Smooth muscle cell of the brain vasculature (primary cell): ENCODE data around the gene WIPF3.
A peak's percentile ranks its signal among the peaks of the same experiment; 100 is the strongest.
"Not testable (repeated sequence)": the region's sequence is repeated elsewhere in the genome, so short reads cannot be mapped to it uniquely, and the experiment has no call there.

ENCODE experiments used
- DNase-seq: peaks from one replicate; pipeline ENCODE4 v3.0.0-alpha.2; 2012; ENCODE audit warnings: low read depth, low spot score

WIPF3 gene

GRCh38 chr7:29878081-29878688, 71.9 kb downstream of the WIPF3 start:
- DNase-seq: peak; percentile 31

GRCh38 chr7:29879609-29880008, 73.3 kb downstream of the WIPF3 start:
- DNase-seq: peak; percentile 57

GRCh38 chr7:29881724-29882123, 75.4 kb downstream of the WIPF3 start:
- DNase-seq: no peak

DNA sequence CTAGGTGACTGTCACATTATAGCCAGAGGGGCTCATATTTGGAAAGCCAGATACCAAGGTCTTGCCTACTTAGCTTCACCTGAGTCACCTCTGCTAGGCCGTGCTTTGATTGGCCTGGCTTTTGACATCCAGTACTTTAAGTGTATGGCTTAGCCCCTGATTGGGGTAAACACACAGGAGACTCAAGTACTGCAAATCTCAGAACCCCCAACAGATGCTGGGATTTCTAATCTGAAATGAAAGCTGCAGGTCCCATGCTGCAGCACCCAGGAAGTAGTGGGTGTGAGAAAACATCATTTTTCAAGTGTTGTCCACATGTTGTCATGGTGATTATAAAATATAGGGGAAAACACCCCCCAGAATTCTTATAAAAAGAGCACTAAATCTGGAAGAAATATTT, 76.2 kb downstream of the WIPF3 start:
- DNase-seq: no peak

GRCh38 chr7:29883462-29884398, 77.4 kb downstream of the WIPF3 start:
- no peak for DNase-seq

DNA sequence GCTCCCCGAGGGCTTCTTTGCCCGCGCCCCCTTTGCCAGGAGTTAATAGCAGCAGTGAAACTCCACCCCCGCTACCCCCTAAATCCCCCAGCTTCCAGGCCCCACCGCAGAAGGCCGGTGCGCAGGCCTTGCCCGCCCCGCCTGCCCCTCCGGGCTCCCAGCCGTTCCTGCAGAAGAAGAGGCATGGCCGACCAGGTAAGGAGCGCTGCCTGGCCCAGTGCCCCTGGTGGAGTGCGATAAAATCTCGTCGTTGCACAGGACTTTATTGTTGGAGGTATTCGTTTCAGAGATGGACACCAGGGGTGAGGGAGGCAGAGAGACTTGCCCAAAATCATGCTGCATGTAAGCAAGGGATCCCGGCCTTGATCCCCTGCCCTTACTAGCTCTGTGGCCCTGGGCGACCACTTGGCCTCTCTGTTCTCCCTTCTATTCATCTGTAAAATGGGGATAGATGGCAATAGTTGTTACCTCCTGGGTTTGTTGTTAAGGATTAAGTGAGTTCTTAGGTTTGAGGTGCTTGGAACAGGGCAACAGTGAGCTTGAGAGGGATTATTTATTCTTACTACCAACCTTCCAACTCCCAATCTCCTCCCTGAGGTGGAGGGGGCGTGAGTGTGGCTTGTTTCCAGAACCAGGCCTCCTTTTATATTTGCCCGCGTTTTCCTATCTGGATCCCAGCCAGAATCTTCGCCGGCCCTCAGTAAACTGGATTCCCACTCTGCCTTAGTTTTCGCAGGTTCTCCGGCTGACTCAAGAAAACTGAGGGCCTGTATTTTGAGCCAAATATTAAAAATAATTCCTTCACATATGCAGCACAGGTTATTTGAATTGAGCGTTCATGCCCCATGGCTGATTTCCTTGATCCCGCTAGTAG, 78.3 kb downstream of the WIPF3 start:
- no peak for DNase-seq

DNA sequence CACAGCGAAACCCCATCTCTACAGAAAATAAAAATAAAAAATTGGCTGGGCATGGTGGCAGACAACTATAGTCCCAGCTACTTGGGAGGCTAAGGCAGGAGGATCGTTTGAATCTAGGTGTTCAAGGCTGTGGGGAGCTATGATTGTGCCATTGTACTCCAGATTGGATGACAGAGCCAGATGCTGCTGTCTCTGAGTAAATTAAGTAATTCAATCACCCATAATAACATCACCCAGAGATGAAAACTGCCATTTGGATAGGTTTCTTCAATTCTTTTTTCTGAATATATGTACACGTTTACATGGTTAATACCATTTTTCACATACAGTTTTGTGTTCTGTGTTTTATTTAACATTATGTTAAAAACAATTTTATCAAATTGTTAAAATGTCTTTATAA, 79.3 kb downstream of the WIPF3 start:
- no peak for DNase-seq

DNA sequence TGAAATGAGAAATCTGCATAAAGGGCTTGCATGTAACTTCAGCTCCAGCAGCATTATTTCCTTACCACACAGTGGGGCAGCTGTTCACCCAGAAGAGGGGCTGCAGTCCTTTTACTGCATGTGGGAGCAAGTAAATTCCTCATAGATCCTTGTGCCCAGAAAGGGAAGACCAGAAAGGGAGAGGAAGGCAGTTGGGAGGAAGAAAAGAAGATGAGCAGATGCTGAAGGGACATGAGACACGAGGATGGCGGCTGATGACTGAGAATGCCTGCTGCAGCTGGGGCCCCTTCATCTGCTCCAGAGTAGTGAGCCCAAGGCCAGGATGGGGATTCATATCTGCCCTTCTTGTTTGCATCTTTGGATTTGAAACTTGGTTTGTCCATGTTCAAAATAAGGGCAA, 80.5 kb downstream of the WIPF3 start:
- DNase-seq: no peak

DNA sequence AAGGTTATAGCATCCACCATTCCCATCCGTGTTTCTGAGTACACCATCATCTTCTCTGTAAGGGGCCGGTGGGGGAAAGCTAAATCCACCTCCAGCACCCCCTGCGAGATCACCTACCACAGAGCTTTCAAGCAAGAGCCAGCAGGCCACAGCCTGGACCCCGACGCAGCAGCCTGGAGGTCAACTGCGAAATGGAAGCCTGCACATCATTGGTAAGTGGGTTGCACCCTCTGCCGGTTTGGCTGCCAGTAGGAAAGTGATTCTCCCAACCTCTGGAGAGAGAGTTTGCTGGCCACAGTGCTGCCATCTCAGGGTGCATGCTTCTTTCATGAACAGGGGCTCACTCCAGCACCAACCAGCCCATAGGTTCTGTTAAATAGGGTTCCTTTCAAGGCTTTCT, 81.7 kb downstream of the WIPF3 start:
- no peak for DNase-seq

DNA sequence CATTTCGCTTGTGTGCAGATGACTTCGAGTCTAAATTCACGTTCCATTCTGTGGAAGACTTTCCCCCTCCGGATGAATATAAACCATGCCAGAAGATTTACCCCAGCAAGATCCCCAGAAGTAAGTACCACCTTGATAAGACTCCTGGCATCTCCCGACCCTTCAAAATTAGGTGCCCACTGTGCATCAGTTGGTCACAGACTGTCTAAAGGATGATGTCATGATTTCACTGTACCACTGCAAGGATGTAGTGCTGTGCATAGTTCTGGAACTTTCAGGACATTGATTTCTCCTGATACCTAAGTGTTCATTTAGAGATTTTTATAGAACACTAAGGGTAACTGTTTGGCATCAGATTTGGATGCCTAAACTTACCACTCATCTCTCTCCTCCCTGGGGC, 83.0 kb downstream of the WIPF3 start:
- no peak for DNase-seq

- no peak for DNase-seq
Observed at GRCh38 chr7:29890251-29890650, 83.9 kb downstream of the WIPF3 start.

GRCh38 chr7:29890786-29891185, 84.5 kb downstream of the WIPF3 start:
- not testable (repeated sequence) for DNase-seq

- no peak for DNase-seq
Observed at GRCh38 chr7:29891766-29892165, 85.5 kb downstream of the WIPF3 start.

- DNase-seq: no peak
Observed at GRCh38 chr7:29892231-29892630, 85.9 kb downstream of the WIPF3 start.

DNA sequence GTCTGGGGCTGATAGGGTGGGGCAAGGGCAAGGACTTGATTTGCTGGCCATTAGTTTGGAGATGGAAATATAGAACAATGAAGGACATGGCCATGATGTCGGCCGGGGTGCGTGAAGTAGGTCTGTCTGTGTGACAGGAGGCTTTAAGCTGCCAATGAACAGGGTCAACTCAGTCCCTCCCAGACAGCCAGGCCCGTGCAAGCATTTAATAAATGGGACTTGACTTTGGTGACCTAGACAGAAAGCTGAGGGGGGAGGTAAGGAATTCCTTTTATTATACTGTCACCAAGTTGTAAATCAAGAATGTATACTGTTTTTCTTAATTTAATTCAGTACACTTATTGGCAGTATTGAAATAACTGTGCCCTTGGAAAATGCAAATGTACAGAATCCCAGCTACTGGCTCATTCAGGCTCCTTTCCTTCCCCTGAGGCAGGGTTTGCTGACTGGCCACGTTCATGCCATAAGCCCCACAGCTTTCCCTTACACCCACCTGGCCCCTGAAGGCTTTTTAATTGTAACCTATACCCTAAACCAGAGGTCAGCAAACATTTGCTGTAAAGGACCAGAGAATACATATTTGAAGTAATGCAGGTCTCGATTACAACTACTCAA, 87.2 kb downstream of the WIPF3 start:
- no peak for DNase-seq

GRCh38 chr7:29894256-29894655, 87.9 kb downstream of the WIPF3 start:
- DNase-seq: no peak

DNA sequence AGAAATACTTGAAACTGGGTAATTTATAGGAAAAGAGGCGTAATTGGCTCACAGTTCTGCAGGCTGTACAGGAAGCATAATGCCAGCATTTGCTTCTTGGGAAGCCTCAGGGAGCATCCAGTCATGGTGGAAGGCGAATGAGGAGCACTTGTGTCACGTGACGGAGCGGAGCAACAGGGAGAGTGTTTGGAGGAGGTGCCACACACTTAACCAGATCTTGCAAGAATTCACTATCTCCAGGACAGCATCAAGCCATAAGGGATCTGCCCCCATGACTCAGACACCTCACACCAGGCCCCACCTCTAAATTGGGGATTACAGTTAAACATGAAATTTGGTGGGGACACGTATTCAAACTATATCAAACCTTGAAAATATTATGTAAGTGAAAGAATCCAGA, 89.3 kb downstream of the WIPF3 start:
- no peak for DNase-seq

DNA sequence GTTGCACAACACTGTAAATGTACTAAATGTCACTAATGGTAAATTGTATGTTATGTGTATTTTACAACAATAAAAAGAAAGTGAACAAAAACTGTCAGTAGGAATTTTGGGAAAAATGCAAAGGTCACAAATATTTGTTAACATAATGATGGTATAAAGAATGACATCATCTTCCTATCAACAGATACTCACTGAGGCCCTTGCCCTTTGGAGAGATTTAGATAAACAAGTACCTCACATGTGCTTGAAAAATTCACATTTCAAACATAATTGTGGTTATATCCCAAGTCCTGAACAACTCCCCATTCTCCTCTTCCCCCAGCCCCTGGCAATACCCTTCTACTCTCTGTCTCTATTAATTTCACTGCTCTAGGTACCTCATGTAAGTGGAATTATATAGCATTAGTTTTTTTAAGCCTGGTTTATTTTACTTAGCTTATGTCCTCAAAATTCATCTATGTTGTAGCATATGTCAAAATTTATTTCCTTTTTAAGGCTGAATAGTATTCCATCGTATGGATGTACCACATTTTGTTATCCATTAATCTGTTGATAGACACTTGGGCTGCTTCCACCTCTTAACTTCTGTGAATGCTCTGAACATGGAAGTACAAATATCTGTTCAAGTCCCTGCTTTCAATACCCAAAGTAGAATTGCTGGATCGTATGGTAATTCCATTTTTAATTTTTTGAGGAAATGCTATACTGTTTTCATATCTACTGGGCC, 90.5 kb downstream of the WIPF3 start:
- no peak for DNase-seq

DNA sequence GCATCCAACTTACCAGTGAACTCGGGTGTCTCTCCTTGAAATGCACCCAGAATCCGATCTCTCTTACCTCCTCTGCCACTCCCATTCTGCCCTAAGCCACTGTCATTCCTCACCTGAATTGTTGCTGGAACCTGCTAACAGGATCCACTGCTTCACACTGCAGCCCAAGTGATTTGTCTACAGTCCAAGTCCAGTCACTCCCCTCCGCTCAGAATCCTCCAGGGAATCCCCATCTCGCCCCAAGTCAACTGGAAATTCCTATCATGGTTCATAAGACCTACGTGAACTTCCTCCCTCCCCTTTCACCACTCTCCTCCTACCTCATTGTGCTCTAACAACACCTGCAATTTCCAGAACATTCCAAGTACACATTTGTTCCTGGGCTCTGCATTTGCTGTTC, 92.0 kb downstream of the WIPF3 start:
- DNase-seq: no peak

- no peak for DNase-seq
Observed at GRCh38 chr7:29900745-29901144, 94.4 kb downstream of the WIPF3 start.
